Measurements from ENCODE around the gene SLC35A2. TPM values are rescaled to one million over a fixed set of nuclear protein-coding genes. Genes with fewer than 3 reads are reported as not detected.

Gene SLC35A2
- total RNA-seq, 1 donor from 2014 or later, result 6.3 TPM

DNA sequence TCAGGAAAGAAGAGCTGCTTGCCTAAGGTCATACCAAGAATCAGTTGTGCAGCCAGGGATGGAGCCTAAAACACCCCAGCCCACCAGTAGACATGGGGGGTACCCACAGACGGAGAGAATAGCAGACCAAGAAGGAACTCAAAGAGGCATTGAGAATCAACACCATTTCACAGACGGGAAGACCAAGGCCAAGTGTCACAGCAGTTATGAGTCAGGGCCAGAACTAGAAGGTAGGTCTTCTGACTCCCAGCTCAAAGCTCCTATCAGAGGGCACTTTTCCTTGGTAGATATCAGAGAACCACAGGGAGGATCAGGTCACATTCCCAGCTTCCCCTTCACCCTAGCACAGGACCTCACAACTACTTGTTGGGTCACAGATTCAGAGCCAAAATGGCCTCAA lies 31.4 kb upstream of the SLC35A2 start:
- H3K9me3 ChIP-seq (ENCODE audit: control insufficient read depth in 3 of 3, low read length in 3 of 3), result no peaks in the 10 kb centered on the region
- H3K4me3 ChIP-seq (ENCODE audit: low read length in 3 of 3), result no peak overlapping the region
- peaks cover 2 to 11% (median 9%) of the 10 kb centered on the region in 3 donors for H3K36me3 ChIP-seq (ENCODE audit: control insufficient read depth in 3 of 3, insufficient read depth in 3 of 3, low read length in 3 of 3)
- peaks cover 7 to 22% (median 19%) of the 10 kb centered on the region in 3 donors for H3K4me1 ChIP-seq (ENCODE audit: control insufficient read depth in 3 of 3, insufficient read depth in 3 of 3, low read length in 3 of 3)
- H3K27me3 ChIP-seq (ENCODE audit: control insufficient read depth in 3 of 3, insufficient read depth in 3 of 3, low read length in 3 of 3), result no peaks in the 10 kb centered on the region
- no peak overlapping the region for H3K9ac ChIP-seq (ENCODE audit: low read depth in 1 of 3, low read length in 3 of 3)
- H3K27ac ChIP-seq (ENCODE audit: low read depth, low read length), result no peak overlapping the region

DNA sequence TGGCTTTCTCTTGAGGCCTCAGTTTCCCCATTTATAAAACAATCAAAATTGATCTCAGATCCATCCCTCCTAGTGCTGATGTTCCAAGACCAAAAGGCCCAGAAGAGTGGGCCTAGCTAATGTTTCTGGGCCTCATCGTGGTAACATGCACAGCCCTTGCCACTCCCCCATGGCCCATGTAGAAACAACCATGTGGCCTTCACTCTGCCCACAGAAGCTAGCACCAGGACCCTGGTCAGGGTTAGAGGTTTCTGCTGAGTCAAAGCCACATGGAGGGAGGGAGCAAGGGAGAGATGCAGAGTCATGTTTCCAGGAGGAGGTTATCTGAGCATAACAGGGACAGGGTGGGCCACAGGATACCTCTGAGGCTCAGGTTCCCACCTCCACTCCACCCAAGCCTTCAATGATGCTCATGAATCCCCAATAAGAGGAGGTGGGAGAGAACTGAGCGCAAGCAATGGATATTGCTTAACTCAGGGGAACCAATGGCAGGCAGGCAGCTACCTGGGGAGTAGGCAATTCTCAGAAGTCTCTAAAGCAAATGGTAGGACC lies 29.0 kb upstream of the SLC35A2 start:
- Histone ChIP-seq H3K27me3 (ENCODE audit: control insufficient read depth in 3 of 3, insufficient read depth in 3 of 3, low read length in 3 of 3) (no peaks in the 10 kb centered on the region), H3K9me3 (ENCODE audit: control insufficient read depth in 3 of 3, low read length in 3 of 3) (no peaks in the 10 kb centered on the region), H3K9ac (ENCODE audit: low read depth in 1 of 3, low read length in 3 of 3) (no peak overlapping the region), H3K36me3 (ENCODE audit: control insufficient read depth in 3 of 3, insufficient read depth in 3 of 3, low read length in 3 of 3) (peaks cover 2 to 13% (median 11%) of the 10 kb centered on the region in 3 donors), H3K4me3 (ENCODE audit: low read length in 3 of 3) (no peak overlapping the region), H3K27ac (ENCODE audit: low read depth, low read length) (no peak overlapping the region), H3K4me1 (ENCODE audit: control insufficient read depth in 3 of 3, insufficient read depth in 3 of 3, low read length in 3 of 3) (peaks cover 14 to 22% (median 19%) of the 10 kb centered on the region in 3 donors)

DNA sequence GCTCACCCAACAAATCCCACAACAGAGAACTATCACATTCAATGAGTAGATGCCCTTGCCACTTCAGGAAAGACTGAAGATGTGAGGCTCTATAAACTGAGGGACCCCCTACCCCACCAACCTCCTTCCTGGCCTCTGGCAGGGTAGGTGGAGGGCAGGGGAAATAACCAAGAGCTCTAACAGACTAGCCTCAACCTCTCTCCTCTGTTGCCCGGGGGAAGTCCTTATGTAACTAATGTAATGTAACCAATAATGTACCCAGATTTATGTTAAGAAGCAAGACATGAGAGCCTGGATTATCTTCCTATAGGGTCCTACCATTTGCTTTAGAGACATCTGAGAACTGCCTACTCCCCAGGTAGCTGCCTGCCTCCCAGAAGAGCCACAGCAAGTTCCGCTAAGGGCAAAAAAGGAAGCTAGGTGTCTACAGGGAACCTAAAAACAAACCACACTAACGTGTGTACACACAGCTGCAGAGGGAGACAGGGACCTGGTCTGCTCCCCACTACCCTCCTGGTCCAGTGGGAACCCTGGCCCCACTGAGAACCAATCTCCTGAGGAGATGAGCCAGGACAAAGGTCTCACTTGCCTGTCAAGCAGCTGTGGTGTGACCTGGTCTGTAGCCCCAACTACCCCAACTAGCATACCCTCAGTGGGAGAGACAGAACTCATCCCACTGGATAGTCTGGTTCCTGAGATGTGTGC lies 28.2 kb upstream of the SLC35A2 start:
- H3K4me1 ChIP-seq (ENCODE audit: control insufficient read depth in 3 of 3, insufficient read depth in 3 of 3, low read length in 3 of 3), result peaks cover 14 to 22% (median 19%) of the 10 kb centered on the region in 3 donors
- peaks cover 4 to 16% (median 12%) of the 10 kb centered on the region in 3 donors for H3K36me3 ChIP-seq (ENCODE audit: control insufficient read depth in 3 of 3, insufficient read depth in 3 of 3, low read length in 3 of 3)
- no peak overlapping the region for H3K4me3 ChIP-seq (ENCODE audit: low read length in 3 of 3)
- H3K9me3 ChIP-seq (ENCODE audit: control insufficient read depth in 3 of 3, low read length in 3 of 3), result no peaks in the 10 kb centered on the region
- no peak overlapping the region for H3K9ac ChIP-seq (ENCODE audit: low read depth in 1 of 3, low read length in 3 of 3)
- H3K27me3 ChIP-seq (ENCODE audit: control insufficient read depth in 3 of 3, insufficient read depth in 3 of 3, low read length in 3 of 3), result no peaks in the 10 kb centered on the region
- no peak overlapping the region for H3K27ac ChIP-seq (ENCODE audit: low read depth, low read length)

DNA sequence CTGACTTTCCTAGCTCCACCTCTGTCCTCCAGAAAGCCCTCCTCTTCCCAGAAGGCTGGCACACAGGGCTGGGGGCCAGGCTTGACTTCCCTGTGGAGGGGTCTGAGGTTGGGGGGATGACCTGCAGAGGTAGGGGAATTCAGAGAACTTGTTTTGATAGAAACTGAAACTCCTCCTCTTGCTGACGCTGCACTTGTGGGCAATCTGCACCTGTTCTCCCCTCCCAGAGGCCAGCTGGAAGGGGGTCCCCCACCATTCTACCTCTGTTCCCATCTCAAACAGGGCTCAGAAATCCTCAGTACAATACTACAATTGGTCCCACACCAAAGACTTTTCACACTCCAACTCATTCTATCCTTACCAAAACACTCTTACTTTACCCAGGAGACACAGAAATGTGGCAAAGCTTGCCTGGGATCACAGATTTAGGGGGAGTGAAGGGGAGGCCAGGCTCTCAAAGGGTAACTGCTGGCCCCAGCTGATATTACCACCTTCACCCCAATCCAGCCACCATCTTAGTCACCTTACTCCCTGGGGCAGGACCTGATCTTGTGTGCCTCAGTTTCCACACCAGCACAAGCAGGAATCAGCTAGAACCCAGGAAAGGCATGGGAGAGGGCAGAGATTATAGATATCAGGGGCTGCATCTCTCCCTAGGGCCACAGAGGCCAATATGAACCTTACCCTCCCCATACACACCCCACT lies 27.4 kb upstream of the SLC35A2 start:
- H3K4me1 ChIP-seq (ENCODE audit: control insufficient read depth in 3 of 3, insufficient read depth in 3 of 3, low read length in 3 of 3), result peaks cover 14 to 20% (median 19%) of the 10 kb centered on the region in 3 donors
- no peaks in the 10 kb centered on the region for H3K27me3 ChIP-seq (ENCODE audit: control insufficient read depth in 3 of 3, insufficient read depth in 3 of 3, low read length in 3 of 3)
- no peak overlapping the region for H3K27ac ChIP-seq (ENCODE audit: low read depth, low read length)
- peaks cover 10 to 23% (median 20%) of the 10 kb centered on the region in 3 donors for H3K36me3 ChIP-seq (ENCODE audit: control insufficient read depth in 3 of 3, insufficient read depth in 3 of 3, low read length in 3 of 3)
- H3K9me3 ChIP-seq (ENCODE audit: control insufficient read depth in 3 of 3, low read length in 3 of 3), result no peaks in the 10 kb centered on the region
- no peak overlapping the region for H3K4me3 ChIP-seq (ENCODE audit: low read length in 3 of 3)
- H3K9ac ChIP-seq (ENCODE audit: low read depth in 1 of 3, low read length in 3 of 3), result no peak overlapping the region

DNA sequence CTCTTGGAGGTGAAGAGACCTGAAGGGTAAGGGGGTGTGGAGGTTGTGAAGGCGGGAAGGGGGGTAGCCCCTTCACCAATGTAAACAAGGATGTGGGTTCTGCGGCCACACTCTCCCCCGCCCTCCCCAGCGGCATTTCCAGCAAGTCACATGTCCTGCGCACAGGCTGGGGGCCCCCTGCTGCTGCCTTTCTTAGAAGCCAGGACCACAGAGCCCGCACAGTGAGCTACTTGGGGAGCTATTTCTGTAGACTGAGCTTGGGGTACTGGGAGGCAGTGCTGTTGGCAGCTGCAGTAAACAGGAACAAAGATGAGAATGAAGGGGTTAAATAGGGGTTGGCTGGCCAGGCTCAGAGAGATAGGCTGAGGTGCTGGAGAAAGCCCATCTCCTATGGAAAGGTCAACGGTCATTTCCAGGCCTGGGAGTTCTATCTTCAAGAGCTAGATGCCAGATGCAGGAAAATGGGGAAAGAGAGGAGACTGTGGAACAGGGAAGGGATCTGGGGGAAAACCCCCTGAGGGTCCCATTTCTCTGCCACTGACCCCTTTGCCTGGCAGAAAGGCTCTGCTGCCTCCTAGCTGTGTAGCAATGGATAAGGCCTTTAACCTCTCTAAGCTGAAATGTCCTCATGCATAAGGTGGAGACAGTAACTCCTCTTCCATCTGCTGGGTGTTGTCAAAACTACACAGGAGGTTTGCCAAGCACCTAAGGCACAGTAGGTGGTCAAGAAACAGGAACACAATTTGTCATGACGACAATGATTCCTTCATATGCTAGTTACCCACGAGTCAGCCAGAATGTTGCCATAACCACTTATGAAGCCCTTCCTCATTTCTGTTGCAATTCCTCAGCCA lies 25.8 kb upstream of the SLC35A2 start:
- no peak overlapping the region for H3K27ac ChIP-seq (ENCODE audit: low read depth, low read length)
- H3K4me1 ChIP-seq (ENCODE audit: control insufficient read depth in 3 of 3, insufficient read depth in 3 of 3, low read length in 3 of 3), result peaks cover 14 to 19% (median 17%) of the 10 kb centered on the region in 3 donors

DNA sequence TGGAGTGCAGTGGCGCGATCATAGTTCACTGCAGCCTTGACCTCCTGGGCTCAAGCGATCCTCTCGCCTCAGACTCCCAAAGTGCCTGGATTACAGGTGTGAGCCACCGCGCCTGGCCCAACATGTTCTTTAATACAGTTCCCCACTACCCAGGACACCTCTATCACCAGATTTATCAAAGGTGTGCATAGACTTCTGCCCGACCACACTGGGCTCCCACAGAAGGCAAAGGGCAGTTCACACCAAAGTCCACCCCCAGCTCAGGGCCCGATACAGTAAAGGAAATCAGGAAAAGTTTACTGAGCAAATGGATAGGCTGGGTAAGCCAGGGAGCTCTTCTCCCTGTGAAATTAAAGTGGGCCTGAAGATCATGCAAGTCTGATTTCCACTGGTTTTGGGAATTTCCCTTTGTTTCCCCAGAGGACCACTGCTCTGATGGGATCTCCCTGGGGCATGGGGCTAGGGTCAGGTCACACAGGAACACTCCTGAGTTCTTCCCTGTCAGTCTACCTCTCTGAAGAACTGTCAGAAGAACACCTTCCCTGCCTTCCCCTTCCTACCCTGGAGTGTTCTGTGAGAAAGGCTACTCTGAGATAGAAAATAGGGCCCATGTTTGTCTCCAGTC lies 25.1 kb upstream of the SLC35A2 start:
- H3K27me3 ChIP-seq (ENCODE audit: control insufficient read depth in 3 of 3, insufficient read depth in 3 of 3, low read length in 3 of 3), result no peaks in the 10 kb centered on the region
- no peak overlapping the region for H3K9ac ChIP-seq (ENCODE audit: low read depth in 1 of 3, low read length in 3 of 3)
- H3K27ac ChIP-seq (ENCODE audit: low read depth, low read length), result no peak overlapping the region
- peaks cover 11 to 22% (median 18%) of the 10 kb centered on the region in 3 donors for H3K36me3 ChIP-seq (ENCODE audit: control insufficient read depth in 3 of 3, insufficient read depth in 3 of 3, low read length in 3 of 3)
- no peak overlapping the region for H3K4me3 ChIP-seq (ENCODE audit: low read length in 3 of 3)
- H3K9me3 ChIP-seq (ENCODE audit: control insufficient read depth in 3 of 3, low read length in 3 of 3), result no peaks in the 10 kb centered on the region
- H3K4me1 ChIP-seq (ENCODE audit: control insufficient read depth in 3 of 3, insufficient read depth in 3 of 3, low read length in 3 of 3), result peaks cover 14 to 19% (median 15%) of the 10 kb centered on the region in 3 donors

More for the DNA sequence above, 25.8 kb upstream of the SLC35A2 start:
- no peak overlapping the region for H3K9ac ChIP-seq (ENCODE audit: low read depth in 1 of 3, low read length in 3 of 3)
- no peaks in the 10 kb centered on the region for H3K9me3 ChIP-seq (ENCODE audit: control insufficient read depth in 3 of 3, low read length in 3 of 3)
- H3K36me3 ChIP-seq (ENCODE audit: control insufficient read depth in 3 of 3, insufficient read depth in 3 of 3, low read length in 3 of 3), result peaks cover 12 to 23% (median 18%) of the 10 kb centered on the region in 3 donors
- H3K4me3 ChIP-seq (ENCODE audit: low read length in 3 of 3), result no peak overlapping the region
- no peaks in the 10 kb centered on the region for H3K27me3 ChIP-seq (ENCODE audit: control insufficient read depth in 3 of 3, insufficient read depth in 3 of 3, low read length in 3 of 3)

DNA sequence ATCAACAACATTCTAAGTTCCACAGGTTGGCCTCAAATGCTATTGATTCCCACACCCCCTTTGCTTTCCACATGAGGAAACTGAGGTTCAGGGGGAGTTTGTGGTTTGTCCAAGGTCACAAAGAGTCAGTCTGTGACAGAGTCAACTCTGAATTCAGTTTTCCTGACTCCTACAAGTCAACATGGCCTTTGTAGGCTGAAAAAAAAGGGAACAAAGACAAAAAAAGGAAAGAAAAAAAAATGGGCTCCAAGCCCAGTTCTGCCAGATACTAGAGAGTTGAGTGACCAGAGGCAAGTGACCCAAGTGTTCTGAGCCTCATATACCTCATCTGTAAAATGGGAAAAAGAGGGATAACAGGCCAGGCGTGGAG lies 23.8 kb upstream of the SLC35A2 start:
- no peaks in the 10 kb centered on the region for H3K27me3 ChIP-seq (ENCODE audit: control insufficient read depth in 3 of 3, insufficient read depth in 3 of 3, low read length in 3 of 3)
- no peak overlapping the region for H3K27ac ChIP-seq (ENCODE audit: low read depth, low read length)
- no peak overlapping the region for H3K4me3 ChIP-seq (ENCODE audit: low read length in 3 of 3)
- H3K36me3 ChIP-seq (ENCODE audit: control insufficient read depth in 3 of 3, insufficient read depth in 3 of 3, low read length in 3 of 3), result peaks cover 11 to 27% (median 15%) of the 10 kb centered on the region in 3 donors
- H3K9me3 ChIP-seq (ENCODE audit: control insufficient read depth in 3 of 3, low read length in 3 of 3), result no peaks in the 10 kb centered on the region
- peaks cover 10 to 14% (median 11%) of the 10 kb centered on the region in 3 donors for H3K4me1 ChIP-seq (ENCODE audit: control insufficient read depth in 3 of 3, insufficient read depth in 3 of 3, low read length in 3 of 3)
- no peak overlapping the region for H3K9ac ChIP-seq (ENCODE audit: low read depth in 1 of 3, low read length in 3 of 3)

DNA sequence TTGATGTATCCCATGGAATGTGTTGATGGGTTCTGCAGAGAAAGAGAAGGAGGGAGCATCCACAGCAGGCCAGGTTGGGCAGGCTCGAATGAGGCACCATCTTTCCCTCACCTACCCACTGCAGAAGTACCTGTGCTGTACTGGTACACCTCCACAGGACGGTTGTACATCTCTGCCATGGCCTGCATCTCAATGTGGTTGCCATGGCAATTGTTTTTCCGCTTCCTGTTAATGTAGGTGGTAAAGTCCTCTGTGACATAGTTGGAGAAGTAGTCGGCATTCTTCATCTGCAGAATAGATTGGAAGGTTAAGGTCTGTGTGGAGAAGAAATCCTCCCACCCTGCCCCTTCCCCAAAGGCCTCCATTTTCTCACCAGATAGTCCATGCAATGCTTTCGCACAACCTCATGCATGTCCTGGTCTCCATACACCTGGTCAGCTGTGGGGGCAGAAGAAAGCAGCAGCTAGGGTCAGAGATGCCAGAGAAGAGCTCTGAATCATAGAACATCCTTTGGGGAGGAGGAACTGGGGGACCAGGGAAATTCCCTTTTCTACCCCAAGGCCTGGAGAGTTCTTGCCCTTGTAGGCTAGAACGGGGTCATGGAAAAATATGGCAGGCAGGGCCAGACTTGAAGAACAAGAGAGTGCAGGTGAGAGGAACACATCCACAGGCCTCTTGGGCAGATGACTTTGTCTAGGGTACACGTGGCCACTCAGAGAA lies 23.3 kb upstream of the SLC35A2 start:
- H3K27ac ChIP-seq (ENCODE audit: low read depth, low read length), result no peak overlapping the region
- no peak overlapping the region for H3K9ac ChIP-seq (ENCODE audit: low read depth in 1 of 3, low read length in 3 of 3)
- no peaks in the 10 kb centered on the region for H3K27me3 ChIP-seq (ENCODE audit: control insufficient read depth in 3 of 3, insufficient read depth in 3 of 3, low read length in 3 of 3)
- no peak overlapping the region for H3K4me3 ChIP-seq (ENCODE audit: low read length in 3 of 3)
- H3K36me3 ChIP-seq (ENCODE audit: control insufficient read depth in 3 of 3, insufficient read depth in 3 of 3, low read length in 3 of 3), result peaks cover 11 to 29% (median 15%) of the 10 kb centered on the region in 3 donors
- H3K9me3 ChIP-seq (ENCODE audit: control insufficient read depth in 3 of 3, low read length in 3 of 3), result no peaks in the 10 kb centered on the region
- H3K4me1 ChIP-seq (ENCODE audit: control insufficient read depth in 3 of 3, insufficient read depth in 3 of 3, low read length in 3 of 3), result peaks cover 5 to 9% (median 8%) of the 10 kb centered on the region in 3 donors

DNA sequence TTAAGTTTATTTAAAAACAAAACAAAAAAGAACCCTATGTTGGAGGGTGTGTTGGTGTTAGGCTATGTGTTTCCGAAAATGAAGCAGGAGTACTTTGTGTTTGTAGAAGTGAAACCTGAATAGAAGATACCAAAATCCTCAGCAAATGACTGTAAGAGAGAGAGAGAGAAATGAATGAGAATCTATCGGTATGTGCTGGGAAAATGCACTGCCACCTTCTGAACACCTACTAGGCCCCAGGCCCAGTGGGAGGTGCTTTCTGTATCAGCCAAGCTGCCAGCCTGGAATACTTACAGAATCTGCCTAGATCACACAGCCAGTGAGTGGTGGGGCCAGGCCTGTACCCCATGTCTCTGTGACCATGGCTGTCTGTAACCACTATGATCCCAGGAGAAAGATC lies 22.3 kb upstream of the SLC35A2 start:
- no peak overlapping the region for H3K4me3 ChIP-seq (ENCODE audit: low read length in 3 of 3)
- no peak overlapping the region for H3K27ac ChIP-seq (ENCODE audit: low read depth, low read length)
- H3K27me3 ChIP-seq (ENCODE audit: control insufficient read depth in 3 of 3, insufficient read depth in 3 of 3, low read length in 3 of 3), result no peaks in the 10 kb centered on the region
- no peaks in the 10 kb centered on the region for H3K9me3 ChIP-seq (ENCODE audit: control insufficient read depth in 3 of 3, low read length in 3 of 3)
- peaks cover 11 to 27% (median 15%) of the 10 kb centered on the region in 3 donors for H3K36me3 ChIP-seq (ENCODE audit: control insufficient read depth in 3 of 3, insufficient read depth in 3 of 3, low read length in 3 of 3)
- H3K4me1 ChIP-seq (ENCODE audit: control insufficient read depth in 3 of 3, insufficient read depth in 3 of 3, low read length in 3 of 3), result peaks cover 0 to 8% (median 2%) of the 10 kb centered on the region in 3 donors
- no peak overlapping the region for H3K9ac ChIP-seq (ENCODE audit: low read depth in 1 of 3, low read length in 3 of 3)
